NCI-H1105 (cell line): ENCODE results near the gene MPHOSPH8.
A peak's percentile ranks its signal among the peaks of the same experiment; 100 is the strongest.

Source experiments
- DNase-seq: peaks from one replicate; lab custom pipeline; 2025; lab: John Stamatoyannopoulos, UW

Gene MPHOSPH8

GRCh38 chr13:19633479-19634255, at the start of gene MPHOSPH8:
MPHOSPH8 (plus strand) TSS chr13:19633659; CDS start chr13:19633749, 90 bp downstream.
- peak; percentile 83 for DNase-seq

- no peak for DNase-seq
Observed at GRCh38 chr13:19586904-19587634, 46.4 kb upstream of the MPHOSPH8 start.

GRCh38 chr13:19587635-19588300, 45.7 kb upstream of the MPHOSPH8 start:
- DNase-seq, result no peak

GRCh38 chr13:19589312-19589711, 44.1 kb upstream of the MPHOSPH8 start:
- no peak for DNase-seq

GRCh38 chr13:19590423-19590822, 43.0 kb upstream of the MPHOSPH8 start:
- DNase-seq, result no peak

- no peak for DNase-seq
Observed at GRCh38 chr13:19591864-19592263, 41.6 kb upstream of the MPHOSPH8 start.

GRCh38 chr13:19592657-19593180, 40.7 kb upstream of the MPHOSPH8 start:
- no peak for DNase-seq

- no peak for DNase-seq
Observed at GRCh38 chr13:19596086-19596485, 37.4 kb upstream of the MPHOSPH8 start.

GRCh38 chr13:19596960-19597361, 36.5 kb upstream of the MPHOSPH8 start:
- no peak for DNase-seq

- DNase-seq, result no peak
Observed at GRCh38 chr13:19597523-19597922, 35.9 kb upstream of the MPHOSPH8 start.

GRCh38 chr13:19601749-19602725, 31.4 kb upstream of the MPHOSPH8 start:
- DNase-seq, result no peak

GRCh38 chr13:19604306-19604705, 29.2 kb upstream of the MPHOSPH8 start:
- DNase-seq, result no peak

- DNase-seq, result no peak
Observed at GRCh38 chr13:19605161-19605955, 28.1 kb upstream of the MPHOSPH8 start.

- DNase-seq, result no peak
Observed at GRCh38 chr13:19606152-19606551, 27.3 kb upstream of the MPHOSPH8 start.

GRCh38 chr13:19606737-19607136, 26.7 kb upstream of the MPHOSPH8 start:
- no peak for DNase-seq

- DNase-seq, result no peak
Observed at GRCh38 chr13:19607523-19608078, 25.9 kb upstream of the MPHOSPH8 start.

GRCh38 chr13:19618977-19619376, 14.5 kb upstream of the MPHOSPH8 start:
- no peak for DNase-seq

GRCh38 chr13:19622193-19622592, 11.3 kb upstream of the MPHOSPH8 start:
- DNase-seq, result no peak

GRCh38 chr13:19624265-19624664, 9.2 kb upstream of the MPHOSPH8 start:
- DNase-seq, result no peak

- no peak for DNase-seq
Observed at GRCh38 chr13:19632915-19633478, 462 bp upstream of the MPHOSPH8 start.
